HG03060 (cell line): ENCODE measurements around the gene SLC49A3.
"Not testable (repeated sequence)": the region's sequence is repeated elsewhere in the genome, so short reads cannot be mapped to it uniquely, and the experiment has no call there.

Experiments
- ATAC-seq: cut with Tn5 transposase; IDR thresholded peaks from one replicate; pipeline ENCODE4 v1.9.1; 2021; ENCODE audit warnings: low read depth, moderate number of reproducible peaks; ENCODE audit not compliant: unreplicated experiment

SLC49A3 gene

GRCh38 chr4:682490-683172 is 6.3 kb downstream of the SLC49A3 start:
- ATAC-seq, result no peak

GRCh38 chr4:681736-682451 is 7.1 kb downstream of the SLC49A3 start:
- ATAC-seq, result no peak

GRCh38 chr4:680928-681645 is 7.9 kb downstream of the SLC49A3 start:
- no peak for ATAC-seq

- ATAC-seq, result no peak
Observed at GRCh38 chr4:680551-680927, 8.4 kb downstream of the SLC49A3 start.

- no peak for ATAC-seq
Observed at GRCh38 chr4:680091-680490, 8.9 kb downstream of the SLC49A3 start.

- no peak for ATAC-seq
Observed at GRCh38 chr4:679629-680028, 9.3 kb downstream of the SLC49A3 start.

- no peak for ATAC-seq
Observed at GRCh38 chr4:679104-679481, 9.9 kb downstream of the SLC49A3 start.

- ATAC-seq, result no peak
Observed at GRCh38 chr4:678331-679103, 10.4 kb downstream of the SLC49A3 start.

GRCh38 chr4:677431-678293 is 11.3 kb downstream of the SLC49A3 start:
- ATAC-seq, result no peak

- no peak for ATAC-seq
Observed at GRCh38 chr4:676871-677235, 12.1 kb downstream of the SLC49A3 start.

- ATAC-seq, result no peak
Observed at GRCh38 chr4:675980-676870, 12.7 kb downstream of the SLC49A3 start.

GRCh38 chr4:675036-675882 is 13.7 kb downstream of the SLC49A3 start:
- ATAC-seq, result no peak

- ATAC-seq, result peak; percentile 50
Observed at GRCh38 chr4:674172-675035, 14.5 kb downstream of the SLC49A3 start, which contains the start of the genes ATP5ME and MYL5. Gene ATP5ME (minus strand): TSS chr4:674276. CDS start chr4:674247, 29 bp downstream. Gene MYL5 (plus strand): TSS chr4:674542. CDS start chr4:678027, 3,485 bp downstream.

GRCh38 chr4:673349-674091 is 15.4 kb downstream of the SLC49A3 start:
- no peak for ATAC-seq

GRCh38 chr4:671769-672168 is 17.2 kb downstream of the SLC49A3 start:
- ATAC-seq, result no peak

GRCh38 chr4:669806-670559 is 19.0 kb downstream of the SLC49A3 start:
- ATAC-seq, result not testable (repeated sequence)
